Stimulated activated CD8-positive, alpha-beta memory T cell treated with anti-CD3 and anti-CD28 coated beads, Interleukin-12 subunit alpha, Interleukin-12 subunit beta, amount 100 ng/mL, for 24 hours (primary cell): ENCODE results near the gene STARD10.

ENCODE experiments used
- DNase-seq: peaks from one replicate; pipeline ENCODE4 v3.0.0-alpha.2; 2020; ENCODE audit errors: extremely low read depth

The STARD10 gene

DNA sequence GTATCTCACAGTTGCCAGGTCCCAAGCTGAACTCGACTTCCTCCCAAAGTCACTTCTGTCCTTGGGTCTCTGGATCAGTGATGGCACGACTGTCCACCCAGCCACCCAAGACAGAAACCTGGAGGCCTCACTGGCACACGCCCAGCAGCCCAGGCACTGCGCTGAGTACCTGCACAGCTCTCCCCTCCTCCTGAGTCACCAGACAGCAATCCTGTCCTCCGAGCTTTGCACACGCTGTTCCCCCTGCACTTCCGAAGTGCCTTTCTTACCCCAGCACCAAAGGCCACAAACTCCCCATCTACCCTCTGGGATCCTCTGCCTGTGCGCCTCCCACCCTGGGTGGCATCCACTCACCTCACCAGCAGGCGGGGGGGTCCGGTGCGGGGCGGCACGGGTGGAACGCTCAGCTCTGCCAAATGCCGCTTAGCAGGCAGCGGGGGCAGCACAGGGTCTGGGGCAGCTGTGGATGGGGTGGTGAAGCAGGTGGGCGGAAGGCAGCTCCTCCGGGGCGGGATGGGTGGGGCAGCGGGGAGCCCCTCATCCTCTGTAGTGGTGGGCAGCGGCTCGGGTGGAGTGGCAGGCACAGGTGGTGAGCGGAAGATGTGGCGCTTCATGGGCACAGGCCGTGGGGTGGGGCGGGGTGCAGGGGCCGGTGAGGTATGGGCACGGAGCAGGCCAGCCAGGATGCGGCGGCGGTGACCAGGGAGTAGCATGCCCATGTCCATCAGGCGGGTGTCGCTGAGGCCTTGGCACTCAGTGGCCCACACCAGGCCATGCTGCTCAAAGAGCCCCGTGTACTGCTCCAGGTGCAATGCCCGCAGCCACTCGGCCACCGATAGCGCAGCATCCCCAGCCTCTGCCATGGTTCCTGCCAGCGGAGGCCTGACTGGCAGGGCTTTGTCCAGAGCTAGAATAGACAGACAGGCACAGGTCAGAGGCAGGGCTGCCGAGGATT, 67.3 kb downstream of the STARD10 start:
- no peak for DNase-seq

DNA sequence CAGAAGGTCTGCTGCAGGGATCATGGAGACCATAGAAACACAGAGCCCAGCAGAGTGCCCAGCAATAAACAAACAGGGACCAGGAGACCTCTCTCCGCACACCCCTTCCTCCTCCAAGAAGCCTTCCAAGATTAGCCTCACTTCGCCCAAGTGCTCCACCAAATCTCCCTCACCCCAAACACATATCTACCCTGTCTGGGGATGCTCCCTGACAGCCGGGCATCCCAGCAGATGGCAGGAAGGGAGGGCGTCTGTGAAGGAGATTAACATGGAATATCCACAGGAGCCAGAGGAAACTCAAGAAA, 68.2 kb downstream of the STARD10 start:
- no peak for DNase-seq

DNA sequence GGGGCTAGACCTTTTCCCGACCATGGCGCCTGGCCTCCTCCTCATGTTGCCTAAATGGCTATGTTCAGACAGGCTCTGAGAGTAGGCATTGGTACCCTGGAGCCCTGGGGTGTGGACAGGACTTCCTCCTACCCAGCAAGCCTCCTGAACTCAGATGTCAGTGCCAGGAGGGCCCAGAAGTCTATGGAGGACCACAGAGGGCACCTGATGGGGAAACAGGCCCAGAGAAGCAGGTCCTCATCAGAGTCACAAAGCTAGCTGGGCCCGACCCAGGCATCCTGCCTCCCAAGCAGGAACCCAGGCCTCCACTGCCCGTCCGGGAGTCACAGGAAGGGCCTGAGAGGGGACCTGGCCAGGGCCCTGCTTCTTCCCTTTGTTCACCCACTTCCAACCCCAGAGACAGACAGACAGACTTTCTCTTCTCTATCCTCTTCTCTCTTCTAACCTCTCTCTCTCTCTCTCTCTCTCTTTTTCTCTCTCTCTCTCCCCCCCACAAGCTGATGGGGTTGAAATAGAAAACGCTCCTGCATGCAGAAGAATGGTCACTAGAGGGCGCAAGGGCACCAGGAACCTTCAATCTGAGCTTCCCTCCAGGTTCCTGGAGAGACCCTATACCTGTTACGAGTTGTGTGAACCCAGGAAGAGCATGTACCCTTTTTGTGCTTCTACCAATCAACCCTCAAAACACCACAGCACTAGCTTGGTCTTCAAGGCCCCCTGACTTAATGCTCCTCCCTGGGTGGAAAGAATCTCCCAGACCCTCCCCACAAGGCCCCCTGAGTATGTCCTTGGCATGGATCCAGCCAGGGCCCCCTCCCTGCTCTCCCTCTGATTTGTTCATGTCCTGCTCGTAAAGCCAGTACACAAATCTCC, 68.8 kb downstream of the STARD10 start:
- peak; percentile 41 for DNase-seq

DNA sequence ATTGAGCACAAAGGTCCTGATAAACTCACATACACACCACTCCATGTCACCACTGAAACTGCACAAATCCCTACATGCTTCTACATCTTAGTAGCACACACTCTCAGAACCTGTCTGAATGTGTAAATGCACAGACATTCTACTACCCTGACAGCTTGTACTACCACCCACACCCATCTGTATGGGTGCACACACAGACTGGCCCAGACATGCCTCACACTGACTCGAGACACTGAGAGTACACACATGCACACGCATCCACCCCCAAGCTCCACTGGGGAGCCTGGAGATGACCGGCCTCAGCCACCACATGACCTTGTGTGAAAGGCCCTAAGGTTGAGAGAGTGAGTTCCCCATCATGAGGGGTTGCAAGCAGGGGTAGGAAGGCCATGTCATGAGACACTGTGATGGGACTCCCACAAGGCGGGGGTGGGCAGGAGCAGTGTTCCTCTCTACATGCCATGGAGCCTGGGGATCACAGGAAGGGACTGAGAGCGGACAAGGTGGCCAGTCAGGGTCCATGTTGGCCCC, 69.8 kb downstream of the STARD10 start:
- no peak for DNase-seq

DNA sequence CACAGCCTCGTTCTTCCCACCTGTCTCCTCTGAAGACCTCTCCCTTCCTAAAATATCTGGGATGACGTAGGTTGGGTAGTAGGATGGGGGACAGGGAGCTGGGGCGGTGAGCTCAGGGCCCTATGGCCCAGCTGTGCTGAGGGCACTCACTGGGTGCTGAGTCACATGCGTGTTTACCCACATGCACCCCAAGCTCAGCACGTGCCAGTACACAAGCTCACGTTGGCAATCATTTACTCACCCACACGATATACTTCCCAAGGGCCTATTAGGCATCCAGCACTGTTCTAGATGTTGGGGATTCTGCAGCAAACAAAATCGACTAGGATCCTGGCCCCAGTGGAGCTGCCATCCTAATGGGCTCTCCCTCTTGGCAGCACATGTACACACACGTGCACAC, 70.3 kb downstream of the STARD10 start:
- DNase-seq = no peak

DNA sequence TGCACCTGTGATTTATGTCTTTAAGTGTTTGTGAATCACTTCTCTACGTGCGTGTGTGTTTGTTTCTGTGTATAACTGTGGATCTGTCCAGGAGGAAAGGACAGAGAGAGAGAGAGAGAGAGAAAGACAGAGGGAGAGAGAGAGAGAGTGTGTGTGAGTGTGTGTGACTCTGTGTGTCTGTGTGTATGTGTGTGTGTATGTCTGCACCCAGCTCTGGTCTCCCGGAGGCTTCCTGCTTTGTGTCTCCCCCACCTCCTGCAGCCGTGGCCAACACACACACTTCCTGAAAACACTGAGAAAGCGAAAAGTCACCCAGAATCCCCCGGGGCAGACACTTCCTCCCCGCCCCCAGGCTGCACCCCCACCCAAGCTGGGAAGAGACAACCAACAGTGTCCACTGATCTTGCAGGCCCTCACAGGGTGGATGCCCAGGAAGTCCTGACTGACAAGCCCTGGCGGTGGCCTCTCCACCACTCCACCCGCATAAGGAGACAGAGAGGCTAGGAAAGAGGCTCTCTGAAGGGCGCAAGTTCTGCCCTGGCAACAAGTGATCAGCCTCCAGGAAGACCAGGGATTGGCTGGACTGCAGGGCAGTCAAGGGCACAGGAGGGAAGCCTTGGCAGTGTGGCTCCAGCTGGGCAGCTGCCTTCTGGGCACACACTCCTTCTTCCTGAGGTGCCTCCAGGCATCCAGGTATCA, 71.6 kb downstream of the STARD10 start:
- peak; percentile 58 for DNase-seq

DNA sequence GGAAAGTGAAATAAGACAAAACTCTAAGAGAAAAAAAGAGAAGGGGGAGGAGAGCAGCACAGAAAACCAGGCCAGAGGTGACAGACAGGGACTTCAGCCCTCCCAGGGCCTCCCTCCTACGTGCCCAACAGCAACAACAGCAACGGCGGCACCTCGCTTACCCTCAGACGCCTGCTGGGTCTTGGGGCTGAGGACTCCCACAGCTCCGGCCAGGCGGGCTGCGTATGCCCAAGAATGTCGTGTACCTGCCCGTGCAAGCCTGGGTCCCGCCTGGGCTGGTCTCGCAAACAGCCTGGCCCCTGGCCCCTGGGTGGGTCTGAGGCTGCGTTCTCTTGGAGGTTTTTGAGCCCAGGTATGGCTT, 72.2 kb downstream of the STARD10 start:
- no peak for DNase-seq

DNA sequence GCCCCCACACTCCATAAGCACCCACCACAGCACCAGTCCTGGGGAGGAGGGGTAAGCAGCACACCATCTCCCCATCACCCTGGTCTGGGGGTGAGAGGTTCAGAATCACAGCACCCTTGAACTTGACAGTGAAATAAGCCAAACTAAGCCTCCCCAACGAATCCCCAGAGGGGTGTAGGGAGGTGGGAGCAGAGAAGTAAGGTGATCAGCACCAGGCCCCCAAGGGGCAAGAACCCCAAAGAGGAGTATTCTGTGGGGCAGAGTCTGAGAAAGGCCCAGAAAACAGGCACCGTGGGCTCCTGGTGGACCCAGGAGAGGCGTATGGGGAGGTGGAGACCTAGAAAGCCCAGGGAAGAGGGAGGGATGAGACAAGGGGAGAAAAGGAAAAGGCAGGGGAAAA, 72.6 kb downstream of the STARD10 start:
- no peak for DNase-seq

DNA sequence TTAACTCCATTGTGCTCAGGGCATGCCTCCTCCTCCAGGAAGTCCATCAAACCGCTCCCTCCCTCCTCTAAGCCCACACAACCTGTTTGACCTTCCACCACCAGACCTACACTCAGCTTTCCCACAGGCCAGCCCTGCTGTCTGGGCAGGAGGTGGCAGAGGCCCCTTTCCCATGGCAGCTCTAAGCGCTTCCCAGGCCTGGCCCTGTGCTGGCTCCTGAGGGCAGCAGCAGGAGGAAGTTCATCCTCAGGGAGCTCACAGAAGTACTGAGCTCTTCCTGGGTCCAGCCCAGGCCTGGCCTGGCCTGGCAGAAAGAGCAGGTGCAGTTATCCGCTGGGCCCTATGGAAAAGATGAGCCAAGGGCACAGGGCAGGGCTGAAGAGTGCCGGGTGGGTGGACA, 73.1 kb downstream of the STARD10 start:
- DNase-seq = no peak

DNA sequence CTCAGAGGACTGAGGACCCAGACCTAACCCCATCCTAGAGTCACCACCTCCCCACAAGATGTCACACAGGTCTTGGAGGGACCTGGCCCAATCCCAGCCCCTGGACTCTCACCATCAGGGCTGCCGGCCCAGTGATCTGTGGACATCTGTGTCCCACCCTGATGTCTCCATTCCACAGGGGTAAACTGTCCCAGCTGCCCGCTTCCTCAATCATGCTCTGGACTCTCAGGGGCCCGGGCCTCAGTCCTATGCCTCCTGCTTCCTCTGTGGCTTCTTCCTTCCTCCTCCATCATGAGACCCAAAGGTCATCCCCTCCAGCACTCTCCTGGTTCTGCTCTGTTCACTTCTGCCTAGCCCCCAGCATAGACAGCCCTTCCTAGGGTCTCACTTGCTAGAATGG, 73.8 kb downstream of the STARD10 start:
- no peak for DNase-seq

DNA sequence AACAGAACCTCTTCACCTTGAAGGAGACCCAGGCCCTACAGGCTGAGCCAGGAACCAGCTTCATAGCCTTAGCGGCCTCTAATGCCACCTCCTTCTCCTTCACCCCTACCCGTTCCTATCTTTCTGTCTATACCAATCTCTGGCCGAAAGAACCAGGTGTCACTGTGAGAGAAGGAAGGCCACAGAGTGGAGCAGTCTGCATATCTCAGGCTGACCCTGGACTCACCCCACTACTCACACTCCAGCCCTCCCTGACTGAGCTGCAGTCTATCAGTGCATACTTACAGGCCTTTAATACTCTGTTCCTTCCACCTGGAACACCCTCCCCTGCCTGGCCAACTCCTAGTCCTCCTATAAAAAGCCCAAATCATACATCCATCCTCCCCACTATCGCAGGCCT, 74.3 kb downstream of the STARD10 start:
- DNase-seq = no peak

DNA sequence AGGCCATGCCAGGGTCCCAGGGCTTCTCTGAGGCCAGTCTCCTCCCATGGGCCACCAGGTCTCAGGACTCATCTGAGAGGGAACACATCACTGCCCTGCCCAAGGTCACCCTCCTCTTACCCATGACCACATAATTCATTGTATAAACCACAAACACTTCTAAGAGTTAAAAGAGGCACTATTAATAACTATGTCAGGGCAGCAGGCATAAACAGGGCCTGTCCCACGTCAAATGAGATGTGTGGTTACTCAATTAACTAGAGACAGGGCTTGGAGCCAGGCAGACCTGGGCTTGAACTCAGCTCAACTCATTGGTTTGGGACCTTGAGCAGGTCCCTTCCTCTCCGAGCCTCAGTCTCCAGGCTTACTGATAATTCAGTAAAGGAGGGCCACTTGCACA, 74.7 kb downstream of the STARD10 start:
- DNase-seq = no peak

DNA sequence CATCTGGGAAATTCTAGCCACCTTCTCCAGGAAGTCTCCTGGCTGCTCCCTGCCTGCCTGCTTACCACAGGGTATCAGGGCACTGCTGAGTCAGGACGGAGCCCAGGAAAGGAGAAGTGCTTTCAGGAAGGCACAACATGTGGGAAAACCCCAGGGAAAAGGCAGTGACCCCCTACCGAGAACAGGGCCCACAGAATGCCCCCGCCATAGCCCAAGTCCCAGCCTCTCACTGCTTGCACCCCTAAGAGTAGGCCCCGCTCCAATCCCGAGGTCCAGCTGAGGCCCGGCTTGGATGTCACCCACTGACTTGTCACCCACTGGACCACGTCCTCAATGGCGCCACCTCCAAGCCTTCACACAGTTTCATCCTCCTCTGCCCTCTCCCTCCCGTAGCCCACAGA, 75.7 kb downstream of the STARD10 start:
- DNase-seq = no peak

DNA sequence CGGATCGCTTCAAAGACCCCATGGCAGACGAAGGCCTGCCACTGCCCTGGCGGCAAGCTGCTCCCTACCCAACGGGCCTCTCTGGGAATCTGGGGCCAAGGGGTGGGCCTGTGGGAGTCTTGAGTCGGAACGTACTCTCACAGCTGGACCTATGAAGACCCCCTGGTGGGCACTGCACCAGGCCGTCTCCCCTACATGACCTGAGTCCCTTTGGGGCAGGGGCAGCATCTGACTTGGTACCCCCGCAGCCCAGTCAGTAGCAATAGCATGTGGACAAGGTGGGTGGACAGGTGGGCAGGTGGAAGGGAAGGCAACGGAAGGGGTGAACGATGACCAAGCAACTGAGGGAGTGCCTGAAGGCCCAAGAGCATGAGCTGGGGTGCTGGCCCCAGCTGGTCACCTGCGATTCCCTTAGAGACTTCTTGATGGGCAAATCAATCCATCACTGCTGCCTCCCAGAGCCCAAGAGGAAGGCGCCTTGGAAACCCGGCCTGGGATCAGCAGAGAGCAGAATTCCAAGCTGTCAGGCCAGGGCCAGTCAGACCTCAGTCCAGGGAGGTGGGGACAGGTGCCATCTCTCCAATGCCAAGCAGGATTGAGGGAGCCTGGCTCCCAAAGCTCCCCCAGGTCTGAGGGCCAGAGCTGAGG, 76.9 kb downstream of the STARD10 start:
- DNase-seq = no peak

DNA sequence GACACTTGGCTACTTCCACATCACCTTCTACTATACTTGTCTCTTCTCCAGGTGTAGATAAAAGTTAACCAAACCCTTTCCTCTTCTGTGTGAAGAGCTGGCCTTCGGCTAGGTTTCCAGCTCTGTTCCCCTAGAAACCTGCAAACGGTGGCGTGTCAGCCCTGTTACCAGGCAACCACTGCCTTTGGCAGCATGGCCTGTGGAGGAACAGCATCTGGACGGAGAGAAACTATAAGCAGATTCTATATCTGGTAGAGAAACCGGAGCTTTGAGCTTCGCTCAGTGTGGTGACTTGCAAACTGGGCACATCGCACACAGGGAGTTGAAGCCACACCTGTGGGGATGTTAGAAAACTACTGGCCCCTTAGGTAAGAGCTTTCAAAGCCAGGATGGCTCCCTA, 77.6 kb downstream of the STARD10 start:
- DNase-seq = no peak

DNA sequence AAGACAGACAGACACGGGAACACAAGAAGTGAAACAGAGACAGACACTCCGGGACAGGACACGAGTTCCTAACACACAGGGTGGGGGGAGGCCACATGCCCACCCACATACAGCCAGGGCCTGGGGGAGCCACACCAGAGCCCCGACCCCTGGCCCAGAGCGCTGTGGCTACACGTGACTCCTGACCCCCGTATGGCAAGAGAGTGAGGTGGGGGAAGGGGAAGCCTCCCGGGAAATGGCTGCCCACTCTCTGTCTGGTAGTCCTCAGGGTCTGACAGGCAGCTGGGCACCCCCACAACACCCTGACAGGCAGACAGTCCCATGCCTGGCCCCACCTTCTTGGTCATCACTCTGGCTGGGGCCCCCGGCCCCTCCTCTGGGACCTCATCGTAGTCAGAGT, 81.0 kb downstream of the STARD10 start:
- no peak for DNase-seq

DNA sequence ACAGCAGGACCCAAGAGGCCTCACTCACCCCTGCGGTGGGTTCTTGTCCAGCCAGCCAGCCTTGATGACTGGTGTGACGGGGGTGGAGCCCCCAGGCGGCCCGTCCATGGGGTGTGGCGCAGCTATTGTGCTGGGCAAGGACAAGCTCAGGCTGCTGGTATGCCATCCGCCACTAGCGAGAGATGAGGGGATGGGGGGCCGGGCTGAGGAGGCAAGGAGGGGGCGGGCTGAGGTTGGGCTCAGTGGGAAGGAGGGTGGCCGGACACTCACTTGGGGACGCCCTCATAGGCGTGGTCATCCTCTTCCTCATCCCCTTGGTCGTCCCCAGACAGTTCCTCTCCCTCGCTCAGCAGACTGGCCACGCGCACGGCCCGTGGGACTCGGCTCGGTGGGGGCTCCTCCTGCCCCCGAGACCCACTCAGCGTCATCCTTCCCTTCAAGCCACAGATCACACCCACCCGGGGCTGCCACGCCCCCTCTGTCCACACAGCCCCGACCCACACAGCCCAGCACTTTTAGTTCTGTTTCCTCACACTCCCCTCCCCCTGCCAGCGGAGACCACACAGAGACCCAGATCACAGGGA, 81.6 kb downstream of the STARD10 start:
- DNase-seq = no peak

DNA sequence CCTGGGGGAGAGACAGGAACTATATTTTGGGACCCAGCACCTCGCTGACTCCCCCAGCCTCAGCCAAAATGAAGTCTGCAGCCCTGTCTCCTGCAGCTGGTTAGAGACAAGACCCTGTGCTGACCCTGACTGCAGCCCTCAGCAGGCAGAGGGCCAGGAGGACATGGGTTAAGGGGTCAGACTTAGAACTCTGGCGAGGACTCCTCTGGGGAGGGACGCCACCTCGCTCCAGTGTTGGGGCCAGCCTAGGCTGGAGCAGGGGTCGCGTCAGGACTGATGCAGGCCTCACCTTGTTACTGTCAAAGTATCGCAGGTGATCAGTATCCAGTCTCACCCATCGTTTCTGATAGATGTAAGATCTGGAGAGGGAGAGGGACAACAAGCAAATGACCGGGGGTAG, 82.7 kb downstream of the STARD10 start:
- DNase-seq = no peak

DNA sequence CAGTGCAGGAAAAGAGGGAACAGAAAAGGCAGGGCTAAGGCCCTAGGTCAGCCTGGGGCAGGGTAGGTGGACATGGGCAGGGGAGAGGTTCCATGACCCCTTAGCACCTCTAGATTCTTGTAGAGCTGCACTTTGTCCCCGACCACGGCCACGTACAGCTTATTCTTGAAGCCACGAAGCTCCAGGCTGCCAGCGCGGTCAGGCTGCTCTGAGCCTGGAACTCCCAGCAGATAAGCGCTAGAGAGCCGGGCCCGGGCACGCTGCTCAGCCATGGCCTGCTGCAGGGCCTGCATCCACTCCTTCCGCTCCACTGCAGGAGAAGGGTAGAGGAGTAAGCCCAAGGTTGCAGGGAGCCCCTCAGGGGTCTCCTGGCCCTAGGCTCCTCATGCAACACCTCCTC, 83.6 kb downstream of the STARD10 start:
- DNase-seq = no peak

DNA sequence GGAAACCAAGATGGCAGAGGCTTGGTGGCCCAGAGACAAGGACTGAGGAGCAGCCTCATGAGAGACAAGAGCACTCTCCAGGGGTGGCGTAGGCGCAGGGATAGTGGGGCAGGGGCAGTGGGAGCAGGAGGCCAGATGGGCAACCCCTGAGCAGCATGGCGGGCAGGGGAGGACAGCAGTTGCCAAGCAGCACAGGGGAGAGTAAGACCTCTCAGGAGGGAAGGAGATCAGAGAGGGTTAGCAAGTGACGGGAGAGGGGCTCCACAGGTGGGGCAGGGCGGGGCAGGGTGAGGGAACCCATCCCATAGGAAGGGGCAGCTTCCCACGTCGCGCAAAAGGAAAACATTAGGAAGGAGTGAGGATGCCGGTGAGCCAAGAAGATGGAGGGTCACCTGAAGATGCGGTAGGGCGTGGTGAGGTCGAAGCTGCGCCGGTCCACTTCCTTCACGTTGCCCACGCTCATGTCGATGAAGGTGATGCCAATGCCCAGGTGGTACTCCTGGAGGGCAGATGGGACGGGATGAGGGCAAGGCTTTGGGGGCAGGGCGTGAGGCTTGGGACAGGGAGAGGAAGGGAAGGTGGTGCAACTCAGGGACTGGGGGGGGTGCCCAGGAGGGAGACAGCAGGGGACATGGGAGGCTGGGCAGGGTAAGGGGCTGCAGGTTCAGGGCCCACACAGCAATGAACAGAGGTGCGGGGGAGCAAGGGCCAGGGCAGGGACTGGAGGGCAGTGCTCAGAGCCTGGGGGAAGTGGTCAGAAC, 84.2 kb downstream of the STARD10 start:
- DNase-seq = no peak

DNA sequence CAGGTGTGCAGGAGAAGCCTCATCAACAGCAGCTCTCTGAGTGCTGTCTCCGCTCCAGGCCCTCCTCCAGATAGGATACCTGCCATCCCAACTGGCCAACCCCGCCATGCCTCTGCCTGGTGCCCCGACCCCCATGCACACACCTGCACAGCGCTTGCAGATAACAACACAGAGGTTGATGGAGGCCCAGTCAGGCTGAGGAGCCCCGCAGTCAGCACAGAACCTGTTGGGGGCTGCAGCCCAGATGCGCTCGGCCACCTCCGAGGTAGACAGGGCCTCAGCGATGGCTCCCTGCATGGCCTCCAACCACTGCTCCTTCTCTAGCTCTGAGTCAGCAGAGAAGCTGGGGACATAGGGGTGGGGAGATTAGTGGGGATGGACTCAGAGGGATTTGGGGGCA, 86.8 kb downstream of the STARD10 start:
- no peak for DNase-seq
